Upper lobe of left lung (tissue), 4 donors: Measurements from ENCODE around the gene KHDC1.
"Not testable (repeated sequence)": the region's sequence is repeated elsewhere in the genome, so short reads cannot be mapped to it uniquely, and the experiment has no call there.

Experiments used
- EP300 ChIP-seq, 4 donors: sonication (generic); formaldehyde crosslinking; IDR thresholded peaks; one replicate each; pipeline ENCODE4 v1.5.1; 2017; ENCODE audit warnings: antibody characterized with exemption in 4 of 4, control low read depth in 2 of 4
- POLR2A ChIP-seq, 4 donors: fragments of 450-650 bp; IDR thresholded peaks; one replicate each; pipeline ENCODE4 v1.5.1; 2016 to 2017; ENCODE audit warnings: antibody characterized with exemption in 4 of 4, mild to moderate bottlenecking in 2 of 4
- POLR2AphosphoS5 ChIP-seq, 2 donors: sonication (generic); formaldehyde crosslinking; IDR thresholded peaks; one replicate each; pipeline ENCODE4 v1.5.1; 2017; ENCODE audit warnings: antibody characterized with exemption in 2 of 2
- TF ChIP-seq, protein P1 (sequence below), 6 experiments: fragments of 450-650 bp in 4 of 6; fragments of 200-600 bp in 2 of 6; sonication (generic) in 2 of 6; IDR thresholded peaks; one replicate each; pipeline ENCODE4 v1.5.1; 2016 to 2019; ENCODE audit warnings: antibody characterized with exemption in 6 of 6

GRCh38 chr6:73303773-73304172 is 40.8 kb upstream of the KHDC1 start:
- TF ChIP-seq, protein P1, sequence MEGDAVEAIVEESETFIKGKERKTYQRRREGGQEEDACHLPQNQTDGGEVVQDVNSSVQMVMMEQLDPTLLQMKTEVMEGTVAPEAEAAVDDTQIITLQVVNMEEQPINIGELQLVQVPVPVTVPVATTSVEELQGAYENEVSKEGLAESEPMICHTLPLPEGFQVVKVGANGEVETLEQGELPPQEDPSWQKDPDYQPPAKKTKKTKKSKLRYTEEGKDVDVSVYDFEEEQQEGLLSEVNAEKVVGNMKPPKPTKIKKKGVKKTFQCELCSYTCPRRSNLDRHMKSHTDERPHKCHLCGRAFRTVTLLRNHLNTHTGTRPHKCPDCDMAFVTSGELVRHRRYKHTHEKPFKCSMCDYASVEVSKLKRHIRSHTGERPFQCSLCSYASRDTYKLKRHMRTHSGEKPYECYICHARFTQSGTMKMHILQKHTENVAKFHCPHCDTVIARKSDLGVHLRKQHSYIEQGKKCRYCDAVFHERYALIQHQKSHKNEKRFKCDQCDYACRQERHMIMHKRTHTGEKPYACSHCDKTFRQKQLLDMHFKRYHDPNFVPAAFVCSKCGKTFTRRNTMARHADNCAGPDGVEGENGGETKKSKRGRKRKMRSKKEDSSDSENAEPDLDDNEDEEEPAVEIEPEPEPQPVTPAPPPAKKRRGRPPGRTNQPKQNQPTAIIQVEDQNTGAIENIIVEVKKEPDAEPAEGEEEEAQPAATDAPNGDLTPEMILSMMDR (IDR thresholded peaks at IDR 0.05), result not testable (repeated sequence)
- not testable (repeated sequence) for TF ChIP-seq POLR2AphosphoS5, EP300, POLR2A (IDR thresholded peaks at IDR 0.05)
